ENCODE measurements around the gene ZNF799. TPM values are rescaled to one million over a fixed set of nuclear protein-coding genes. Genes with fewer than 3 reads are reported as not detected.
"Not testable (repeated sequence)": the region's sequence is repeated elsewhere in the genome, so short reads cannot be mapped to it uniquely, and the experiment has no call there.

Gene ZNF799
- total RNA-seq, 1 experiment from 2014 or later, result 5.2 TPM

GRCh38 chr19:12411893-12412292, 10.8 kb upstream of the ZNF799 start:
- H3K4me1 Mint-ChIP-seq, result no peaks in the 10 kb centered on the region
- no peaks in the 10 kb centered on the region for H3K23me2 ChIP-seq (ENCODE audit: insufficient read length, low read depth, low read length, poor library complexity, severe bottlenecking)
- no peak overlapping the region for H3K27ac ChIP-seq (ENCODE audit: insufficient read length, low read depth, low read length)
- H3K4ac ChIP-seq (ENCODE audit: low read depth, low read length), result no peak overlapping the region
- H3K36me3 Mint-ChIP-seq (ENCODE audit: insufficient read depth in 1 of 3, low read depth in 3 of 3), result peaks cover 13 to 31% (median 18%) of the 10 kb centered on the region in 3 experiments
- H3K9ac ChIP-seq (ENCODE audit: extremely low read depth, insufficient read length, low read length), result no peak overlapping the region
- H3K4me2 ChIP-seq (ENCODE audit: insufficient read depth, insufficient read length, low read length), result no peak overlapping the region
- no peak overlapping the region for H2BK5ac ChIP-seq (ENCODE audit: insufficient read length, low read length)
- H4K91ac ChIP-seq (ENCODE audit: insufficient read length, low read depth, low read length), result no peak overlapping the region
- DNase-seq, result no peak
- H2BK12ac ChIP-seq (ENCODE audit: insufficient read length, low read depth, low read length), result no peak overlapping the region
- H3K27ac Mint-ChIP-seq, result no peak overlapping the region
- H3K56ac ChIP-seq (ENCODE audit: insufficient read length, low read depth, low read length), result no peak overlapping the region
- H3K18ac ChIP-seq (ENCODE audit: insufficient read length, low read depth, low read length), result no peak overlapping the region
- no peaks in the 10 kb centered on the region for H3K27me3 ChIP-seq (ENCODE audit: insufficient read depth, low read length)
- no peak overlapping the region for H2AK5ac ChIP-seq (ENCODE audit: insufficient read length, low read length)
- no peak overlapping the region for H2AFZ ChIP-seq (ENCODE audit: low read length)
- no peak overlapping the region for H4K8ac ChIP-seq (replicated peaks; ENCODE audit: insufficient read length, low read depth, low read length)
- no peaks in the 10 kb centered on the region for H3K79me2 ChIP-seq (ENCODE audit: insufficient read depth, low read length)
- TF ChIP-seq CTCF (conservative IDR thresholded peaks at IDR 0.05), result no peak
- no peak overlapping the region for H3T11ph ChIP-seq (ENCODE audit: low read length)
- H2BK20ac ChIP-seq (ENCODE audit: low read depth, low read length, poor library complexity, severe bottlenecking), result no peak overlapping the region
- H2BK15ac ChIP-seq (ENCODE audit: low read depth, low read length), result no peak overlapping the region
- H3K23ac ChIP-seq (ENCODE audit: insufficient read length, low read depth, low read length), result no peak overlapping the region
- peaks cover 34 to 53% of the 10 kb centered on the region in 2 experiments for H3K9me3 Mint-ChIP-seq
- WGBS (ENCODE audit: extremely low coverage, insufficient read length, low lambda C conversion rate), result no CpG with 5 or more reads among the region's 2 CpGs
- no peak overlapping the region for H3K14ac ChIP-seq (ENCODE audit: insufficient read depth, low read length)
- H4K20me1 ChIP-seq (ENCODE audit: control insufficient read depth, insufficient read depth, insufficient read length), result no peaks in the 10 kb centered on the region
- no peak overlapping the region for H2BK120ac ChIP-seq (ENCODE audit: low read depth, low read length, poor library complexity, severe bottlenecking)
- H3K27me3 Mint-ChIP-seq (ENCODE audit: low read depth), result no peaks in the 10 kb centered on the region; the same call in 1 of the 2 replicates
- H4K5ac ChIP-seq (ENCODE audit: insufficient read length, low read depth, low read length), result no peak overlapping the region
- H3K4me3 Mint-ChIP-seq, result no peak overlapping the region
- no peaks in the 10 kb centered on the region for H3K4me1 ChIP-seq (ENCODE audit: insufficient read depth, low read length)
- H3K9me3 ChIP-seq (ENCODE audit: control insufficient read depth, low read depth, low read length), result peaks cover 7% of the 10 kb centered on the region
- no peaks in the 10 kb centered on the region for H3K79me1 ChIP-seq (ENCODE audit: insufficient read depth, low read depth, low read length, poor library complexity, severe bottlenecking)

- not testable (repeated sequence) for H3K9me3 ChIP-seq (ENCODE audit: control insufficient read depth, low read depth, low read length); H3K27me3 ChIP-seq (ENCODE audit: insufficient read depth, low read length); H2AK5ac ChIP-seq (ENCODE audit: insufficient read length, low read length); H2AFZ ChIP-seq (ENCODE audit: low read length); H4K8ac ChIP-seq (replicated peaks; ENCODE audit: insufficient read length, low read depth, low read length); H2BK12ac ChIP-seq (ENCODE audit: insufficient read length, low read depth, low read length); H3K18ac ChIP-seq (ENCODE audit: insufficient read length, low read depth, low read length); H2BK5ac ChIP-seq (ENCODE audit: insufficient read length, low read length); H3K4ac ChIP-seq (ENCODE audit: low read depth, low read length); H3K56ac ChIP-seq (ENCODE audit: insufficient read length, low read depth, low read length); H3K23ac ChIP-seq (ENCODE audit: insufficient read length, low read depth, low read length); H4K20me1 ChIP-seq (ENCODE audit: control insufficient read depth, insufficient read depth, insufficient read length); H4K5ac ChIP-seq (ENCODE audit: insufficient read length, low read depth, low read length); H3K79me1 ChIP-seq (ENCODE audit: insufficient read depth, low read depth, low read length, poor library complexity, severe bottlenecking); H3K27me3 Mint-ChIP-seq (ENCODE audit: low read depth); H2BK120ac ChIP-seq (ENCODE audit: low read depth, low read length, poor library complexity, severe bottlenecking); H3K27ac ChIP-seq (ENCODE audit: insufficient read length, low read depth, low read length); H3K4me1 Mint-ChIP-seq; H3K79me2 ChIP-seq (ENCODE audit: insufficient read depth, low read length); H2BK15ac ChIP-seq (ENCODE audit: low read depth, low read length); H3K14ac ChIP-seq (ENCODE audit: insufficient read depth, low read length); H3T11ph ChIP-seq (ENCODE audit: low read length); H2BK20ac ChIP-seq (ENCODE audit: low read depth, low read length, poor library complexity, severe bottlenecking); H4K91ac ChIP-seq (ENCODE audit: insufficient read length, low read depth, low read length); H3K4me1 ChIP-seq (ENCODE audit: insufficient read depth, low read length); H3K27ac Mint-ChIP-seq; H3K23me2 ChIP-seq (ENCODE audit: insufficient read length, low read depth, low read length, poor library complexity, severe bottlenecking)
- peak; percentile 60 for DNase-seq
- H3K4me3 Mint-ChIP-seq, result peak overlapping the region; percentile 86 to 93
- Histone ChIP-seq H3K9ac (ENCODE audit: extremely low read depth, insufficient read length, low read length) (peak overlapping the region; percentile 2), H3K4me2 (ENCODE audit: insufficient read depth, insufficient read length, low read length) (peak overlapping the region; percentile 46)
- no CpG with 5 or more reads among the region's 23 CpGs for WGBS (ENCODE audit: extremely low coverage, insufficient read length, low lambda C conversion rate)
- peaks cover 0 to 15% (median 0%) of the 10 kb centered on the region in 3 experiments; a peak in 4 of 7 replicates for H3K36me3 Mint-ChIP-seq (ENCODE audit: insufficient read depth in 1 of 3, low read depth in 3 of 3)
- H3K9me3 Mint-ChIP-seq, result peaks cover 22 to 33% of the 10 kb centered on the region in 2 experiments
These were observed 1.0 kb downstream of the ZNF799 start for GRCh38 chr19:12399901-12400632.

All from H9 (cell line).